ENCODE measurements around the gene TNFRSF4. TPM values are rescaled to one million over a fixed set of nuclear protein-coding genes. Genes with fewer than 3 reads are reported as not detected.

TNFRSF4 gene
- total and polyA plus RNA-seq, 2 donors (not counting 1 experiment from before 2014, with no cell fraction given) = 0.63 to 1.8 TPM

- Histone ChIP-seq H3K4me1 (ENCODE audit: control insufficient read depth in 2 of 2, insufficient read depth in 2 of 2, low read length in 2 of 2) (peaks cover 63 to 73% of the 10 kb centered on the region in 2 donors), H3K4me2 (replicated peaks; ENCODE audit: low read depth, low read length, poor library complexity, severe bottlenecking) (peak overlapping the region; percentile 97), H3K36me3 (replicated peaks in 1 of 2; ENCODE audit: control extremely low read depth in 1 of 2, control insufficient read depth in 1 of 2, extremely low read depth in 1 of 2, insufficient read depth in 2 of 2, low read length in 1 of 2) (no peaks in the 10 kb centered on the region), H3K9ac (ENCODE audit: low read length) (peak overlapping the region; percentile 52), H3K79me2 (ENCODE audit: control insufficient read depth, insufficient read depth, low read length) (no peaks in the 10 kb centered on the region), H3K4me3 (ENCODE audit: control extremely low read depth in 1 of 5, extremely low read depth in 1 of 5, insufficient read depth in 1 of 5, low read depth in 2 of 5, low read length in 4 of 5) (peak overlapping the region in 3 of 5 experiments; percentile 15 to 35 (median 32)), H3K27ac (ENCODE audit: low read length in 2 of 2) (no peak overlapping the region), H4K20me1 (ENCODE audit: control insufficient read depth, insufficient read depth, low read length, poor library complexity, severe bottlenecking) (no peaks in the 10 kb centered on the region), H3K27me3 (replicated peaks in 1 of 4; ENCODE audit: control extremely low read depth in 1 of 4, control insufficient read depth in 3 of 4, insufficient read depth in 4 of 4, low read length in 3 of 4) (peaks cover 0 to 55% (median 17%) of the 10 kb centered on the region in 4 experiments), H3K9me3 (ENCODE audit: control extremely low read depth in 1 of 3, control insufficient read depth in 2 of 3, insufficient read depth in 1 of 3, low read length in 2 of 3) (peaks cover 0 to 25% (median 0%) of the 10 kb centered on the region in 3 donors), H2AFZ (ENCODE audit: insufficient read depth, low read depth, low read length, poor library complexity, severe bottlenecking) (peak overlapping the region; percentile 58)
- Mint-ChIP-seq H3K9me3 (ENCODE audit: insufficient read depth) (no peaks in the 10 kb centered on the region), H3K27me3 (peaks cover 9% of the 10 kb centered on the region), H3K4me1 (peaks cover 31% of the 10 kb centered on the region), H3K27ac (peak overlapping the region; percentile 83), H3K4me3 (peak overlapping the region; percentile 91)
- TF ChIP-seq EZH2 (IDR thresholded peaks at IDR 0.05; ENCODE audit: borderline replicate concordance, insufficient read depth, low read depth, low read length, poor library complexity, severe bottlenecking) (no peak), CTCF (IDR thresholded peaks at IDR 0.05) (no peak)
- WGBS (ENCODE audit: insufficient coverage) = 13% methylated on average over 25 of the region's 38 CpGs
- DNase-seq (peak; percentile 71), ATAC-seq (ENCODE audit: low read depth) (peak; percentile 28)
- POLR2A ChIA-PET = interaction anchor here (0.6 to 1.4 kb wide), 5 partner anchors 29 to 92 kb away, joined by 3 to 7 read pairs (median 4); no protein-coding TSS in a partner anchor
- CTCF ChIA-PET = interaction anchor here (1.2 to 4.9 kb wide), 3 partner anchors 42 to 87 kb away, joined by 3 to 39 read pairs (median 6); no protein-coding TSS in a partner anchor
- intact Hi-C loops (cut with micrococcal nuclease) = loop anchor here (1.0 to 10.0 kb wide), 5 partner anchors 24 to 174 kb away; partner anchors contain the start of genes B3GALT6, SDF4 and TTLL10
Measured at GRCh38 chr1:1208713-1209433, 5.1 kb downstream of the TNFRSF4 start.

- H3K4me1 ChIP-seq (ENCODE audit: control insufficient read depth in 2 of 2, insufficient read depth in 2 of 2, low read length in 2 of 2) = peaks cover 50 to 60% of the 10 kb centered on the region in 2 donors
- H3K27ac Mint-ChIP-seq = no peak overlapping the region
- no peak overlapping the region for H2AFZ ChIP-seq (ENCODE audit: insufficient read depth, low read depth, low read length, poor library complexity, severe bottlenecking)
- peak overlapping the region; percentile 91 for H3K4me3 Mint-ChIP-seq
- DNase-seq (peak; percentile 13), ATAC-seq (ENCODE audit: low read depth) (no peak)
- H3K4me3 ChIP-seq (ENCODE audit: control extremely low read depth in 1 of 5, extremely low read depth in 1 of 5, insufficient read depth in 1 of 5, low read depth in 2 of 5, low read length in 4 of 5) = no peak overlapping the region
- no peak overlapping the region for H3K9ac ChIP-seq (ENCODE audit: low read length)
- TF ChIP-seq CTCF (IDR thresholded peaks at IDR 0.05) (no peak), EZH2 (IDR thresholded peaks at IDR 0.05; ENCODE audit: borderline replicate concordance, insufficient read depth, low read depth, low read length, poor library complexity, severe bottlenecking) (no peak)
- H3K27me3 Mint-ChIP-seq = peaks cover 9% of the 10 kb centered on the region
- H3K36me3 ChIP-seq (replicated peaks in 1 of 2; ENCODE audit: control extremely low read depth in 1 of 2, control insufficient read depth in 1 of 2, extremely low read depth in 1 of 2, insufficient read depth in 2 of 2, low read length in 1 of 2) = no peaks in the 10 kb centered on the region
- no peaks in the 10 kb centered on the region for H4K20me1 ChIP-seq (ENCODE audit: control insufficient read depth, insufficient read depth, low read length, poor library complexity, severe bottlenecking)
- intact Hi-C loops (cut with micrococcal nuclease) = loop anchor here (5.0 to 10.0 kb wide), 2 partner anchors 50 to 173 kb away; no protein-coding TSS in a partner anchor
- H3K4me2 ChIP-seq (replicated peaks; ENCODE audit: low read depth, low read length, poor library complexity, severe bottlenecking) = peak overlapping the region; percentile 97
- H3K27ac ChIP-seq (ENCODE audit: low read length in 2 of 2) = no peak overlapping the region
- H3K9me3 Mint-ChIP-seq (ENCODE audit: insufficient read depth) = no peaks in the 10 kb centered on the region
- POLR2A ChIA-PET = interaction anchor here (1.0 to 1.4 kb wide), 2 partner anchors 71 to 90 kb away, joined by 3 to 4 read pairs; no protein-coding TSS in a partner anchor
- H3K27me3 ChIP-seq (replicated peaks in 1 of 4; ENCODE audit: control extremely low read depth in 1 of 4, control insufficient read depth in 3 of 4, insufficient read depth in 4 of 4, low read length in 3 of 4) = peaks cover 0 to 46% (median 15%) of the 10 kb centered on the region in 4 experiments
- WGBS (ENCODE audit: insufficient coverage) = 49% methylated on average over 11 of the region's 11 CpGs
- H3K4me1 Mint-ChIP-seq = peaks cover 29% of the 10 kb centered on the region
- CTCF ChIA-PET = interaction anchor here (0.7 to 4.9 kb wide), 5 partner anchors 37 to 85 kb away, joined by 3 to 39 read pairs (median 3); no protein-coding TSS in a partner anchor
- peaks cover 0 to 19% (median 0%) of the 10 kb centered on the region in 3 donors for H3K9me3 ChIP-seq (ENCODE audit: control extremely low read depth in 1 of 3, control insufficient read depth in 2 of 3, insufficient read depth in 1 of 3, low read length in 2 of 3)
- no peaks in the 10 kb centered on the region for H3K79me2 ChIP-seq (ENCODE audit: control insufficient read depth, insufficient read depth, low read length)
Measured at GRCh38 chr1:1207571-1207892, 6.4 kb downstream of the TNFRSF4 start.
